ENCODE data around the gene BPIFB4. TPM values are rescaled to one million over a fixed set of nuclear protein-coding genes. Genes with fewer than 3 reads are reported as not detected.

BPIFB4 gene
- total RNA-seq, 1 donor from 2014 or later, result not detected

DNA sequence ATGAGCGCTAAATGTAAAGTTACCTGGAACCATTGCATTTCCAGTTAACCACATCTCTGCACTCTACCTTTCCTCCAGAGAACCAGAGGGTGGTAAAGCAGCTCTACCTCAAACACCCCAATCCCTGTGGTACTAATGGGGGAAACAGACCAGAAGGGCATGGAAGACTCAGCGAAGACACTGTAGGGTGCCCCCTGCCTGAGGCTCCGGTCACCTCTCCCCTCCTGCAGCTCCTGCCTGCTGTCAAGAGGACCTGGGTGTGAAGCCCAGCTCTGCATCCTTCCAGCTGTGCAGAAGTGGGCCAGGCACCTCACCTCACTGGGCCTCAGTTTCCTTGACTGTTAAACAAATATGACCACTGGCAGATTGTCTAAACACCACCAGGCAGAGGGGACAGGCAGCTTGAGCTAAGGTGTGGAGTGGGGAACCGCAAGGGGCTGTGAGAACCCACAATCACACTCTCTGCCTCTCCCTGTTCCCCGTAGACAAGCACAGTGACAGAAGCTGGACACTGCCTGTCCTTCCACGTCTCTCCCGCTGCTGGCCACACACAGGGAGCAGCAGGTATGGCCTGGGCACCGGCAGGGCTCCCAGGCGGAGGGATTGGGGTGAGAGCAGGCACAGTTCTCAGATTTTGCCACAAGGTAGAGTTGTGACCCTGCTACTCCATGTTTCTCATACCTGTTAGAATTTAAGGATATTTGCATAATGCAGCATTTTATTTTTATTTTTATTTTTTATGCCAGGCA is 79.4 kb downstream of the BPIFB4 start:
- Mint-ChIP-seq H3K4me1 (no peaks in the 10 kb centered on the region), H3K27me3 (ENCODE audit: low read depth) (peaks cover 58% of the 10 kb centered on the region), H3K9me3 (no peaks in the 10 kb centered on the region), H3K4me3 (no peak overlapping the region), H3K36me3 (ENCODE audit: low read depth) (no peaks in the 10 kb centered on the region), H3K27ac (ENCODE audit: unreplicated experiment) (no peak overlapping the region)
- DNase-seq (ENCODE audit: low read depth, low spot score), result no peak
- TF ChIP-seq, protein P1, sequence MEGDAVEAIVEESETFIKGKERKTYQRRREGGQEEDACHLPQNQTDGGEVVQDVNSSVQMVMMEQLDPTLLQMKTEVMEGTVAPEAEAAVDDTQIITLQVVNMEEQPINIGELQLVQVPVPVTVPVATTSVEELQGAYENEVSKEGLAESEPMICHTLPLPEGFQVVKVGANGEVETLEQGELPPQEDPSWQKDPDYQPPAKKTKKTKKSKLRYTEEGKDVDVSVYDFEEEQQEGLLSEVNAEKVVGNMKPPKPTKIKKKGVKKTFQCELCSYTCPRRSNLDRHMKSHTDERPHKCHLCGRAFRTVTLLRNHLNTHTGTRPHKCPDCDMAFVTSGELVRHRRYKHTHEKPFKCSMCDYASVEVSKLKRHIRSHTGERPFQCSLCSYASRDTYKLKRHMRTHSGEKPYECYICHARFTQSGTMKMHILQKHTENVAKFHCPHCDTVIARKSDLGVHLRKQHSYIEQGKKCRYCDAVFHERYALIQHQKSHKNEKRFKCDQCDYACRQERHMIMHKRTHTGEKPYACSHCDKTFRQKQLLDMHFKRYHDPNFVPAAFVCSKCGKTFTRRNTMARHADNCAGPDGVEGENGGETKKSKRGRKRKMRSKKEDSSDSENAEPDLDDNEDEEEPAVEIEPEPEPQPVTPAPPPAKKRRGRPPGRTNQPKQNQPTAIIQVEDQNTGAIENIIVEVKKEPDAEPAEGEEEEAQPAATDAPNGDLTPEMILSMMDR (conservative IDR thresholded peaks at IDR 0.05), result no peak

DNA sequence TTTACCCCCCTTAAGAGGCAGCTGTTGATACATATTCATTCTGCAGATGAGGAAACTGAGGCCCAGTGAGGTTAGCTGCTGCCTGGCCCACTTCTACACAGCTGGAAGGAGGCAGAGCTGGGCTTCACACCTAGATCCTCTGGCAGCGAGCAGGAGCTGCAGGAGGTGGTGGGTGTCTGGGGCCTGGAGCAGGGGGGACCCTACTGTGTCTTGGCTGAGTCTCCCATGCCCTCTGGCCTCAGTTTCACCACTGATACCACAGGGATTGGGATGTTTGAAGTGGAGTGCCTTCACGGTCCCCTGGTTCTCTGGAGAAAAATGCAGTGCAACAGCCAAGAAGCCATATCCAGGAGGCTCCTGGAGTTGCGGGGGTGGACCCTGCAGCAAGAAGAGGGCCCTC is 80.3 kb downstream of the BPIFB4 start:
- TF ChIP-seq, protein P1 (conservative IDR thresholded peaks at IDR 0.05), result no peak
- no peaks in the 10 kb centered on the region for H3K9me3 Mint-ChIP-seq
- DNase-seq (ENCODE audit: low read depth, low spot score), result no peak
- no peak overlapping the region for H3K27ac Mint-ChIP-seq (ENCODE audit: unreplicated experiment)
- H3K27me3 Mint-ChIP-seq (ENCODE audit: low read depth), result peaks cover 52% of the 10 kb centered on the region
- H3K4me3 Mint-ChIP-seq, result no peak overlapping the region
- H3K4me1 Mint-ChIP-seq, result no peaks in the 10 kb centered on the region
- no peaks in the 10 kb centered on the region for H3K36me3 Mint-ChIP-seq (ENCODE audit: low read depth)

DNA sequence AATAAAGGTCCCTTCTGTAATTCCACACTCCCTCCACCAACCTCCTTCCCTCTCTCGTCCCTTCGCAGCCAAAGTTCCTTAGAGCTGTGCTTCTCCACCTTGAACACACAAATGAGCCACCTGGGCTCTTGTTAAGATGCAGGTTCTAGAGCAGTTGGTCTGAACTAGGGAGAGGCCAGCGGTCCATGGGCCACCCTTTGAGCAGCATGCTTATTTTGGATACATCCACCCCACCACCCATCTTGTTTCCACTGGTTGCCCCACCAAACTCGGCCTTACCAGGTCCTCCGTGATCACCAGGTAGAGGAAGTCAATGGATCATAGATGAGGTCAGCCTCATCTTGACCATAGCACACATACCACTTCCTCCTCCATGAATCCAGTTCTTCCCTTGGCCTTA is 81.2 kb downstream of the BPIFB4 start:
- Mint-ChIP-seq H3K9me3 (no peaks in the 10 kb centered on the region), H3K27me3 (ENCODE audit: low read depth) (peaks cover 47% of the 10 kb centered on the region), H3K36me3 (ENCODE audit: low read depth) (no peaks in the 10 kb centered on the region), H3K27ac (ENCODE audit: unreplicated experiment) (no peak overlapping the region), H3K4me1 (no peaks in the 10 kb centered on the region), H3K4me3 (no peak overlapping the region)
- DNase-seq (ENCODE audit: low read depth, low spot score), result no peak
- TF ChIP-seq, protein P1 (conservative IDR thresholded peaks at IDR 0.05), result no peak

Other genes starting within 250 kb of the BPIFB4 start
- gene EFCAB8, start 220.7 kb upstream of the BPIFB4 start, total RNA-seq, result 0.26 TPM in 1 of 2 replicates, not detected in the other
- not detected in 2 replicates for gene SUN5, start 75.2 kb upstream of the BPIFB4 start, total RNA-seq
- not detected in 2 replicates for gene BPIFB2, start 71.9 kb upstream of the BPIFB4 start, total RNA-seq
- gene BPIFB6, start 48.0 kb upstream of the BPIFB4 start, total RNA-seq, result not detected in 2 replicates
- gene BPIFB3, start 25.7 kb upstream of the BPIFB4 start, total RNA-seq, result not detected in 2 replicates
- gene BPIFA2, start 88.5 kb downstream of the BPIFB4 start, total RNA-seq, result not detected in 2 replicates
- gene BPIFA3, start 137.7 kb downstream of the BPIFB4 start, total RNA-seq, result not detected in 2 replicates
- gene BPIFA1, start 156.4 kb downstream of the BPIFB4 start, total RNA-seq, result not detected in 2 replicates
- gene BPIFB1, start 203.6 kb downstream of the BPIFB4 start, total RNA-seq, result not detected in 2 replicates

All from neural crest cell (in vitro differentiated cells).